ENCODE results near the gene ZNF654.

GRCh38 chr3:88061746-88062145, 2.7 kb downstream of the ZNF654 start:
- TF ChIP-seq MAX (IDR thresholded peaks at IDR 0.05; ENCODE audit: low read depth, low read length) (no peak), POLR2A (IDR thresholded peaks at IDR 0.05; ENCODE audit: extremely low read depth, insufficient read length) (no peak), CTCF (IDR thresholded peaks at IDR 0.05; ENCODE audit: low read depth, low read length) (no peak), MYC (IDR thresholded peaks at IDR 0.05; ENCODE audit: low read depth, low read length) (no peak)
